Epithelial cell of proximal tubule (primary cell): ENCODE results near the gene DLK2. TPM values are rescaled to one million over a fixed set of nuclear protein-coding genes. Genes with fewer than 3 reads are reported as not detected.
A peak's percentile ranks its signal among the peaks of the same experiment; 100 is the strongest.
"Not testable (repeated sequence)": the region's sequence is repeated elsewhere in the genome, so short reads cannot be mapped to it uniquely, and the experiment has no call there.

Experiments
- DNase-seq: peaks from one replicate; pipeline ENCODE4 v3.0.0-alpha.2; 2011; ENCODE audit warnings: low read depth
- H3K4me3 ChIP-seq: 2 replicates; pipeline ENCODE4 v1.5.1; 2011; ENCODE audit warnings: low read depth, mild to moderate bottlenecking, low read length
- total RNA-seq: library from RNA; depleted of rRNA; stranded (reverse); fragments of >200 nt; gene quantifications from 2 replicates; pipeline ENCODE4 v1.2.3, GENCODE V29; 2015
- TF ChIP-seq, protein P1 (sequence below): conservative IDR thresholded peaks from 2 replicates; pipeline ENCODE4 v1.5.1; 2012; ENCODE audit warnings: low read depth, mild to moderate bottlenecking, low read length

DLK2 gene
- total RNA-seq, 1 donor from 2014 or later, result 0.12 TPM

DNA sequence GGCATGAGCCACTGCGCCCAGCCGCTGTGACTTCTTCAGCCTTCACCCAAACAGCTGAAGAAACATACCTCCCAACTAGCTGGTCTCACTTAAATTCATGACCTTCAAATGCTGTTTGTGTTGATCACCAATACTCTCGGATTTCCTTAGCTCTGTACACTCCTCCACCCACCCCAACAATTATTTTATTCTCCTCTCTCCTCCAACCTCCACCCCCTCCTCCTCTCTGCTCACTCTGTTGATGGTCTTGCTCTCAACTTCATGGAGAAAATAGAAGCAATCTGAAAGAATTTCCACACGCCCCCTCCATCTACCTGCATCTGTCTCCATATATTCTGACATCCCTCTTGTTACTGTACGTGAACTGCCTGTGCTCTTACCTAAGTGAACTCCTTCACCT lies 6.6 kb upstream of the DLK2 start:
- H3K4me3 ChIP-seq, result no peak overlapping the region
- no peak for DNase-seq
- TF ChIP-seq, protein P1, sequence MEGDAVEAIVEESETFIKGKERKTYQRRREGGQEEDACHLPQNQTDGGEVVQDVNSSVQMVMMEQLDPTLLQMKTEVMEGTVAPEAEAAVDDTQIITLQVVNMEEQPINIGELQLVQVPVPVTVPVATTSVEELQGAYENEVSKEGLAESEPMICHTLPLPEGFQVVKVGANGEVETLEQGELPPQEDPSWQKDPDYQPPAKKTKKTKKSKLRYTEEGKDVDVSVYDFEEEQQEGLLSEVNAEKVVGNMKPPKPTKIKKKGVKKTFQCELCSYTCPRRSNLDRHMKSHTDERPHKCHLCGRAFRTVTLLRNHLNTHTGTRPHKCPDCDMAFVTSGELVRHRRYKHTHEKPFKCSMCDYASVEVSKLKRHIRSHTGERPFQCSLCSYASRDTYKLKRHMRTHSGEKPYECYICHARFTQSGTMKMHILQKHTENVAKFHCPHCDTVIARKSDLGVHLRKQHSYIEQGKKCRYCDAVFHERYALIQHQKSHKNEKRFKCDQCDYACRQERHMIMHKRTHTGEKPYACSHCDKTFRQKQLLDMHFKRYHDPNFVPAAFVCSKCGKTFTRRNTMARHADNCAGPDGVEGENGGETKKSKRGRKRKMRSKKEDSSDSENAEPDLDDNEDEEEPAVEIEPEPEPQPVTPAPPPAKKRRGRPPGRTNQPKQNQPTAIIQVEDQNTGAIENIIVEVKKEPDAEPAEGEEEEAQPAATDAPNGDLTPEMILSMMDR, result no peak

DNA sequence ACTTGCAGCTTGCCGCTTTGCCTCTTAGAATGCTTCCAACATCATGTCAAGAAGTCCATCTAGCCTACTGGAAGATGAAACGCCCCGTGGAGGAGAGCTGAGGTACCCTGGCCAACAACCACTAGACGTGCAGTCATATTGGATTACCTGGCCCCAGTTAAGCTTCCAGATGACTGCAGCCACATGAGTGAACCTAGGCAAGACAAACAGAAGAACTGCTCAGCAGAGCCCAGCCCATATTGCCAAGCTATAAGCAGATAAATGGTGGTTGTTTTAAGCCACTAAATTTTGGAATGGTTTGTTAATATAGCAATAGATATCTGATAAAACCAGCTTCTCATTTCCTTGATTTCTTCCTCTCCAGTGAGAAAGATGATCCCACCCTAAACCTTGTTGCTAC lies 4.7 kb upstream of the DLK2 start:
- H3K4me3 ChIP-seq, result no peak overlapping the region
- TF ChIP-seq, protein P1, result no peak
- DNase-seq, result no peak

DNA sequence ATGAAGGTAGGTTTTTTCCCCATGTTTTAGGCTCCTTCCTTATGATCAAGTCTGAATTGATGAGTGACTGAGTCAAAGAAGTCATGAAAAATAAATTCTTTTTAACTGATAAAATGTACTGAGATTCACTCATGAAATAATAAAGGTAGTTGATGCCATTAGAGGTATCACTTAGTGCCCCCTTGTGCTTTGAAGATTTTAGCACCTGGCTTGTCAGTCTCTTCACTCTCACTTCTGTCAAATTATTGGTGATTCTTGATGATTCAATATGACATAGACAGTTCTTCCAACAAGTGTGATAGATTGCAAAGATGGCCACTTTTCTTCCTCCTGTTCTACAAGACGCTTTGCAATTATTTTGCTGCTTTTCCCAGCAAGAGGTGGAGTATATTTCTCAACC lies 4.2 kb upstream of the DLK2 start:
- TF ChIP-seq, protein P1, result no peak

DNA sequence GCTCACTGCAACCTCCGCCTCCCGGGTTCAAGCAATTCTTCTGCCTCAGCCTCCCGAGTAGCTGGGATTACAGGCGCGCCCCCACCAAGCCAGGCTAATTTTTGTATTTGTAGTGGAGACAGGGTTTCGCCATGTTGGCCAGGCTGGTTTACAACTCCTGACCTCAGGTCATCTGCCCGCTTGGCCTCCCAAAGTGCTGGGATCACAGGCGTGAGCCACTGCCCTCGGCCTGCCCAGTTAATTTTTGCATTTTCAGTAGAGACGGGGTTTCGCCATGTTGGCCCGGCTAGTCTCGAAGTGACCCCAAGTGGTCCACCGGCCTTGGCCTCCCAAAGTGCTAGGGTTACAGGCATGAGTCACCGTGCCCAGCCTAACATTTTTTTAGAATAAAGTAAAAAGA lies 2.8 kb upstream of the DLK2 start:
- H3K4me3 ChIP-seq, result not testable (repeated sequence)

More for the DNA sequence above, 4.2 kb upstream of the DLK2 start:
- no peak for DNase-seq
- H3K4me3 ChIP-seq, result no peak overlapping the region

DNA sequence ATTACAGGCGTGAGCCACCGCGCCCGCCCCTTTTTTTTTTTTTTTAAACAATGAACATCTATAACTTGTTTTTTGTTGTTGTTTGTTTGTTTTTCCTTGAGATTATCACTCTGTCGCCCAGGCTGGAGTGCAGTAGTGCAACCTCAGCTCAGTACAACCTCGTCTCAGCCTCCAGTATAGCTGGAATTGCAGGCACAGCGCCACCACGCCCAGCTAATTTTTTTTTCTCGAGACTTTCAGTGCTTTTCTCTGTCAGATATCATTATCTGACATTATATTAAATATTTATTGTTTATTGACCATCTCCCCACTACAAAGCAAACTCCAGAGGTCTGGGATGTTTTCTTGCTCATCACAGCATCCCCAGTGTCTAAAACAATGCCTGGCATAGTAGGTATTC lies 2.3 kb upstream of the DLK2 start:
- no peak for DNase-seq
- no peak overlapping the region for H3K4me3 ChIP-seq
- TF ChIP-seq, protein P1, result no peak

More for the DNA sequence above, 2.8 kb upstream of the DLK2 start:
- DNase-seq, result not testable (repeated sequence)

DNA sequence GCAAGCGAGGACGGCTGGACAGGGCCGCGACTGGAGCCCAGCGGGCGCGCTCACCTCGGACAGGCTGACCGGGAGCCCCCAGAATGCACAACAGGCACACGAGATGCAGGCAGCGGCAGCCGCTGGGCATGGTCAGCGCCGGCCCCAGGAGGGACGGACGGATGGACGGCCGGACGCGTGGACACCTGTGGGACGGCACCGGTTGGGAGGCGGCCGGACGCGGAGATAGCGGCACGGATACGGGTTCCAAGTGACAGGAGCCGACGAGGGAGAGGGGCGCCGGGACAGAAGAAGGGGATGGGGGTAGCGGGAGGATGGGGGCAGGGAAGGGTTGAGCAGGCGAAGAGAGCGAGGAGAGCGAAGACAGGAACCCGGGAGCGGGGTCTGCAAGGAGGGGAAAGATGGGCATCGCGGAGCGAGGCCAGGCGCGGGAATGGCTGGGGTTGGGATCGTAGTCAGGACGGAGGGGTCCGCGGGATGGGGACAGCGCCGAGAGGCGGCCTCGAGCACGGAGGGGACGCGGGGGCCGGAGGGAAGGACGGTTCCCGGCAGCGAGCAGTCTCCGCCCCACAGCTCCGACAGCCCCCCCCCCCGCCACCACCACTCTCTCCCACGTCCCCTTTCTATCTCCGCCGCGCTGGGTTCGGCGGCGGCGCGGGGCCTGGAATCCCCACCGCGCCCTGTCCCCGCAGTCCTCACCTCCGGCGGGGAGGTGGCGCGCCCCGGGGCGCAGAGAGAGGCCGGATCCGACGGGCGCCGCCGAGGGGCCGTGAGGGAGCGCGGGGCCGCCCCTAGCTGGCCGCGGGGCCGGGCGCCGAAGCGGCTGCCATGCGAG lies 435 bp downstream of the DLK2 start:
- peak overlapping the region; percentile 50 for H3K4me3 ChIP-seq
- no peak for DNase-seq
- TF ChIP-seq, protein P1, result no peak

DNA sequence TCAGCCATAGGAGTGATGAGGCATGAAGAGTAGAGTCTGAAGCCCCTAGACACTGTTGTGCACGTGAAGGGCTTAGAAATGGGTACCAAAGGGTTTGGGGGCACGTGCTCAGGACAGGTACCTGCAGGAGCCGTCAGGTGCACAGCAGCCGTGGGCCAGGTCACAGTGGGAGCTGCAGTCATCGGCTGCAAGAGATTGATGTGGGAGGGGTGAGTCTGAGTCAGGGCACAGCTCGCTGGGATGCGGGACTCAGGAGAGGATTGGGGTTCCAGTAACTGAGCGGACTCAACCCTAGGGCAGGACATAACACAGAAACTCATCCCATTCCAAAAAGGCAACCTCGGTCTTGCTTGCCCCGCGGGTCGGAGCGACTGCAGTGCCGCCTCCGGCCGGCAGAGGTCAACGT lies 1.1 kb downstream of the DLK2 start:
- TF ChIP-seq, protein P1, result peak; percentile 82
- peak overlapping the region; percentile 50 for H3K4me3 ChIP-seq
- no peak for DNase-seq
